AG10803 (cell line): Measurements from ENCODE around the gene HECTD4.

Source experiments
- DNase-seq: peaks from one replicate; pipeline ENCODE4 v3.0.0; 2010; ENCODE audit warnings: low read depth
- H3K4me3 ChIP-seq: 2 replicates; pipeline ENCODE4 v1.5.1; 2011; ENCODE audit warnings: mild to moderate bottlenecking, low read length, control low read depth
- TF ChIP-seq, protein P1 (sequence below): conservative IDR thresholded peaks from 2 replicates; pipeline ENCODE4 v1.5.1; 2011; ENCODE audit warnings: mild to moderate bottlenecking, low read length, control low read depth, inconsistent platforms

Gene HECTD4

DNA sequence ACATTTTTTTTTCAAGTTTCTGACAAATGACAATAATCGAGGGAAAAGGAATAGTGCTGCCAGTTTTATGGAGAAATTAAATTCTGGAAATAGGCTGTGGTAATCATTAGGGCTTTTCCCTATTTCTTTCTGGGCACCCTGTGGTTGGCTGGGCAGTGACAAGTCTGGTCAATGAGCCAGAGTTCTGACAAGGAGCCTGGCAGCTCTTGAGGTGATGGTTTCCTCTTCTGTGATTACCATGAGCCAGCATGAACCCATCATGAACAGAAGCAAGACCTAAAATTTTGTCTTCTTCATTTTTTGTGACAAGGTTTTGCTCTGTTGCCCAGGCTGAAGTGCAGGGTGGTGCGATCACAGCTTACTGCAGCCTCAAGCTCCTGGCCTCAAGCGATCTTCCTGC is 141.1 kb downstream of the HECTD4 start:
- no peak overlapping the region for H3K4me3 ChIP-seq
- no peak for DNase-seq
- TF ChIP-seq, protein P1, sequence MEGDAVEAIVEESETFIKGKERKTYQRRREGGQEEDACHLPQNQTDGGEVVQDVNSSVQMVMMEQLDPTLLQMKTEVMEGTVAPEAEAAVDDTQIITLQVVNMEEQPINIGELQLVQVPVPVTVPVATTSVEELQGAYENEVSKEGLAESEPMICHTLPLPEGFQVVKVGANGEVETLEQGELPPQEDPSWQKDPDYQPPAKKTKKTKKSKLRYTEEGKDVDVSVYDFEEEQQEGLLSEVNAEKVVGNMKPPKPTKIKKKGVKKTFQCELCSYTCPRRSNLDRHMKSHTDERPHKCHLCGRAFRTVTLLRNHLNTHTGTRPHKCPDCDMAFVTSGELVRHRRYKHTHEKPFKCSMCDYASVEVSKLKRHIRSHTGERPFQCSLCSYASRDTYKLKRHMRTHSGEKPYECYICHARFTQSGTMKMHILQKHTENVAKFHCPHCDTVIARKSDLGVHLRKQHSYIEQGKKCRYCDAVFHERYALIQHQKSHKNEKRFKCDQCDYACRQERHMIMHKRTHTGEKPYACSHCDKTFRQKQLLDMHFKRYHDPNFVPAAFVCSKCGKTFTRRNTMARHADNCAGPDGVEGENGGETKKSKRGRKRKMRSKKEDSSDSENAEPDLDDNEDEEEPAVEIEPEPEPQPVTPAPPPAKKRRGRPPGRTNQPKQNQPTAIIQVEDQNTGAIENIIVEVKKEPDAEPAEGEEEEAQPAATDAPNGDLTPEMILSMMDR = no peak

DNA sequence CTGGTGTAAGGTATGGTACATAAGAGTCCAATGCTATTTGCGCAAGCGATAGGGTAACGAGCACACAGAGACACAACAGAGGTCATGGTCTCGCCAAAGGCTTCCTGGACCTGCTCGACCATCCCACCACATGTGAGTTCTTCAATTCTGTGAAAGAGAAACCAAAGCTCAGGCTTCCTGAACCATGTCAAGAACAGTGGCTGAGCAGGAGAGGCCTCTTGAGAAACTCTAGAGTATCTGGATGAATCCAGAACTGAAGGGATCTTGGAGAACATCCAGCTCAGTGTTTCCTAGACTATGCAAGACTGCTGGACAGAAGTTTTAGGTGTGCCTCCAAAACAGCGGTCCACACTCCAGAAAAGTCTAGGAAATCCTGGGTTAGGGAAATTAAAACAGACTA is 142.3 kb downstream of the HECTD4 start:
- no peak overlapping the region for H3K4me3 ChIP-seq
- DNase-seq = no peak

DNA sequence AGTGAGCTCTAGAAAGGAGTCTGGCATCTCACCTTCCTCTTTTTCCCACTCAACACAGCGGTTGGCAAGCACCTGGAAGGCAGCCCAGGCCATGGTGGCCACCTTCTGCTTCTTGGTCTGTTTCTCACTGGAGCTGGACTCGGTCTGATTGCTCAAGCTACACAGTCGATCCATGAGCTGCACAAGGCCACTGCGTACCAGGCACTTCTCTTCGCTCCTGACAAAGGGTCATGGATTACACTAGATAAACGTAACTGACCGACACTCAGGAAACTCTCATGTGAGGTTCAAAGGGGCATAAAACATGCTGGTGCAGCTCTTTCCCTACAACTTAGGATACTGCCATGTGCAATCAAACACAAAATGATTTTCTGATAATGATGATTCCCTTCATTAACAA is 143.2 kb downstream of the HECTD4 start:
- no peak for DNase-seq
- TF ChIP-seq, protein P1 = no peak
- H3K4me3 ChIP-seq = no peak overlapping the region

More for the DNA sequence above, 142.3 kb downstream of the HECTD4 start:
- TF ChIP-seq, protein P1 = no peak

DNA sequence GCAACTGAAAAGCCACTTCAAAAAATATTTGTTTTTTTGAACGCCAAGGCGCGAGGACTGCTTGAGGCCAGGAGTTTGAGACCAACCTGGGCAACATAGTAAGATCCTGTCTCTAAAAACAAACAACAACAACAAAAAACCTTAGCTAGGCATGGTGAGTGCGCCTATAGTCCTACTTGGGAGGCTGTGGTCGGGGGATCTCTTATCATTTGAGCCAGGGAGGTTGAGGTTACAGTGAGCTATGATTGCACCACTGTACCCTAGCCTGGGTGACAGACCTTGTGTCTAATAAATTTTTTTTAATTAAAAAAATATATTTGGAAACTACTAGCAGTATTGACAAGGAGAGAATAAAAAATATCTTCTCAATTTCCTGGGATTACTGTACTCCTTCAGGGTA is 143.8 kb downstream of the HECTD4 start:
- no peak for DNase-seq
- TF ChIP-seq, protein P1 = no peak
- no peak overlapping the region for H3K4me3 ChIP-seq

DNA sequence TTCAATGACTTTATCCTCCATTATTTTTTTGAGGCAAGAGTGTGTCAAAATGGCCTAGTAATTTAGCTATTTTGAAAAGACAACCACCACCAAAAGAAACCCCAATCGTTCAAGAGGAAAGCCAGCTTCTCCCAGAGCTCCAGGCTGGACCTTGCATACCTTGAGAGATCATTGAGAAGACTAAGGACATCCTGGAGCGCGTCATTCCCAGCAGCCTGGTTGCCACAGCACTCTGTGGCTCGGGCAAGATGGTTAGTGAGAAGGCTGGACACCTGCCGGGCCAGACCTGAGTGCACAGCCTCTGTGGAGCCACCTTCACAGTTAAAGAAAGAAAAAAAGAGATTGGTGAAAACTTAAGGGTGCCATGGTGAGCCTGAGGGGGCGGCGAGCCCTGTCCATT is 145.4 kb downstream of the HECTD4 start:
- no peak overlapping the region for H3K4me3 ChIP-seq
- TF ChIP-seq, protein P1 = no peak
- DNase-seq = no peak

DNA sequence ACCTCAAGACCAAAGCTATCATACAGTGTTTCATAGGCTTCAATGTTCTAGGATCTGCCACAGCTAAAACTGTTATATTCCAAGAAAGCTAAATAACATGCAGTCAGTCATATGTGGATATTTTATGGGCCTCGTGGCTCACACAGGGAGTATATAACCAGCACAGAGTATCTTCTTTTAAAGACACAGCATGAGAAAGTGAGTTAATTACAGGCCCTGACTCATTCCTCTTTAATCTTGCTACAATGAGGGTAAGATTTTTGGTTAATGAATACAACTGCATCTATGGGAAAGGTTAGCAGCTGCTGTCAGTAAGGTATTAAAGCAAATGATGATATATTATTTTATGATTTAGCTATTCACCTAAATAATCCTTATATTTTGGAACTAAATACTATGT is 145.8 kb downstream of the HECTD4 start:
- no peak overlapping the region for H3K4me3 ChIP-seq
- TF ChIP-seq, protein P1 = no peak
- DNase-seq = no peak

DNA sequence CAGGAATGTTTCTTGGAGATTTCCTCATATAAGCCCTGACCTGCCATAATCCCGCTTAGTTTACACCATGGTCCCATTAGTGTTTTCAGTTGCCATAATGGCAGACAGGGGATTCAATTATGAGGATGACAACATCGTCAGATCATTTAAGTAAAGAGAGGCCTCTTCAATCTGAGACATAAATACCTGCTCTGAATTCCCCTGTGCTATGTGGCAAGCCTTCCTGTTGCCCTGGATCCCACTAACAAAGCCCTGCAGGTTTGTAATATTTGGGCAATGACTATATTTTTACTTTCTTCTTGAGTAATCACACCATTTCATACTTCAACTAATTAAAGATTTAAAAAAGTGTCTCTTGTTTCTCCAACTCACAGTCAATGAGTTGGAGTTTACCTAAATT is 147.9 kb downstream of the HECTD4 start:
- TF ChIP-seq, protein P1 = no peak
- DNase-seq = no peak
- no peak overlapping the region for H3K4me3 ChIP-seq
